ENCODE data around the gene RAD51B.

RAD51B gene

DNA sequence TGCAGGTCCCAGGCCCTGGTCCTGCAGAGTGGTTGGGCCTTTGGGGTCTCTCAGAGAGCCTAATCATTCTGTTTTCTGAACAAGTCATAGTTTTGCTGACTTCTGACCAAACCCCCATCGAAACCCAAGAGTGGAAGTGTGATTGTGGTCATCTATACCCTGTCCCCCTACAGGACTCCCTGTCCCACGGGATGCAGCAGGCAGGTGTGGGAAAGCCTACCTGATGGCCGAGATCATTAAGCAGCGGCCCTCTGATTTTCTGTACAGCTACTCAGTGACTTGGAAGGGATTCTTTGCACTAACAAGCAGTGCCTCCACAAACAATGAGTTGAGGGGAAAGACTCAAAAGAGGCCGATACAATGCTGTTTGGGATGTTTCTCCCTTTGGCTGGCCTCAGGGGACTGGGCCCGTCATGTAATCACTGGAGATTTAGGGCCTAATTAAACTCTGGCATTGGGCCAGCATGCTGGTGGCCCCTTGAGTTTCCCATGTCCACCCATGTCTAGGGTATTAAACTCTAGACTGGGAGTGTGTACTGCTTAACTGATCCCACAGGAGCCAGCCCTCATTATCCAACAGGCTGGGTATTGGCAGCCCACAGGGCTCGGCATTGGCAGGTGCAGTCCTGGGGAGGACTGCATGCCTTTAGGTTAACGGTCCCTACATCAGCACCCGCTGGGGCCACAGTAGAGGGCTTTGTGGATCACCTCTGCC, 780.5 kb downstream of the RAD51B start:
- DNase-seq (ENCODE audit: low spot score) (peak; percentile 44), ATAC-seq (ENCODE audit: low read depth) (no peak)

DNA sequence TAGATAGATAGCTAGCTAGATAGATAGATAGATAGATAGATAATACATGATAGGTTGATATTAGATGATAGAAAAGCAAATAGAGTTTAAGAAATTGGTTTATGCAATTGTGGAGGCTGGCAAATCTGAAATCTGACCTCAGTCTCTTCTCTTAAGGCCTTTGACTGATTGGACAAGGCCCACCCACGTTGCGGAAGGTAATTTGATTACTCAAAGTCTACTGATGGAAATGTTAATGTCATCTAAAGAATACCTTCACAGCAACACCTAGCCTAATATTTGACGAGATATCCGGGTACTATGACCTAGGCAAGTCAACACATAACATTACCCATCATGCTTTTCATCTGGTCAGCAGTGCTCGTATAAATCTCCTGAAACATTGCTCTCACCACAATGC, 782.9 kb downstream of the RAD51B start:
- Histone ChIP-seq H3K4me1 (ENCODE audit: insufficient read depth, poor library complexity, severe bottlenecking) (peaks cover 20% of the 10 kb centered on the region), H3K36me3 (ENCODE audit: low read depth) (no peaks in the 10 kb centered on the region), H3K27ac (ENCODE audit: poor library complexity, severe bottlenecking) (no peak overlapping the region), H3K4me3 (ENCODE audit: severe bottlenecking) (no peak overlapping the region), H3K27me3 (ENCODE audit: insufficient read depth, poor library complexity, severe bottlenecking) (no peaks in the 10 kb centered on the region), H3K9me3 (ENCODE audit: severe bottlenecking) (peaks cover 4% of the 10 kb centered on the region)
- DNase-seq (ENCODE audit: low spot score): peak; percentile 7
- ATAC-seq (ENCODE audit: low read depth): no peak
- no peak for TF ChIP-seq CTCF (IDR thresholded peaks at IDR 0.05; ENCODE audit: poor library complexity, severe bottlenecking)

More for the DNA sequence above, 780.5 kb downstream of the RAD51B start:
- Histone ChIP-seq H3K4me3 (ENCODE audit: severe bottlenecking) (no peak overlapping the region), H3K27ac (ENCODE audit: poor library complexity, severe bottlenecking) (peak overlapping the region; percentile 90), H3K9me3 (ENCODE audit: severe bottlenecking) (no peaks in the 10 kb centered on the region), H3K36me3 (ENCODE audit: low read depth) (no peaks in the 10 kb centered on the region), H3K4me1 (ENCODE audit: insufficient read depth, poor library complexity, severe bottlenecking) (peaks cover 20% of the 10 kb centered on the region), H3K27me3 (ENCODE audit: insufficient read depth, poor library complexity, severe bottlenecking) (no peaks in the 10 kb centered on the region)
- no peak for TF ChIP-seq CTCF (IDR thresholded peaks at IDR 0.05; ENCODE audit: poor library complexity, severe bottlenecking)

- no peak for ATAC-seq (ENCODE audit: low read depth)
- Histone ChIP-seq H3K27ac (ENCODE audit: poor library complexity, severe bottlenecking) (no peak overlapping the region), H3K4me1 (ENCODE audit: insufficient read depth, poor library complexity, severe bottlenecking) (peaks cover 12% of the 10 kb centered on the region), H3K36me3 (ENCODE audit: low read depth) (no peaks in the 10 kb centered on the region), H3K9me3 (ENCODE audit: severe bottlenecking) (peaks cover 4% of the 10 kb centered on the region), H3K4me3 (ENCODE audit: severe bottlenecking) (no peak overlapping the region), H3K27me3 (ENCODE audit: insufficient read depth, poor library complexity, severe bottlenecking) (no peaks in the 10 kb centered on the region)
- DNase-seq (ENCODE audit: low spot score): peak; percentile 54
- no peak for TF ChIP-seq CTCF (IDR thresholded peaks at IDR 0.05; ENCODE audit: poor library complexity, severe bottlenecking)
Observed at GRCh38 chr14:68603533-68604360, 784.2 kb downstream of the RAD51B start.

- Histone ChIP-seq H3K27me3 (ENCODE audit: insufficient read depth, poor library complexity, severe bottlenecking) (no peaks in the 10 kb centered on the region), H3K9me3 (ENCODE audit: severe bottlenecking) (peaks cover 4% of the 10 kb centered on the region), H3K27ac (ENCODE audit: poor library complexity, severe bottlenecking) (no peak overlapping the region), H3K4me3 (ENCODE audit: severe bottlenecking) (no peak overlapping the region), H3K36me3 (ENCODE audit: low read depth) (no peaks in the 10 kb centered on the region), H3K4me1 (ENCODE audit: insufficient read depth, poor library complexity, severe bottlenecking) (peaks cover 6% of the 10 kb centered on the region)
- ATAC-seq (ENCODE audit: low read depth) (no peak), DNase-seq (ENCODE audit: low spot score) (peak; percentile 40)
- TF ChIP-seq CTCF (IDR thresholded peaks at IDR 0.05; ENCODE audit: poor library complexity, severe bottlenecking): no peak
Observed at GRCh38 chr14:68604361-68604730, 784.8 kb downstream of the RAD51B start.

Measured in RWPE2 (cell line).